Pancreas (tissue), 10 donors: ENCODE data around the gene CUL1. TPM values are rescaled to one million over a fixed set of nuclear protein-coding genes. Genes with fewer than 3 reads are reported as not detected.

ENCODE experiments used
- ATAC-seq, 4 donors: fragments of 200-7000 bp; cut with Tn5 transposase; one replicate each; pipeline versions ENCODE4 v1.8.0 to v1.9.1; 2020; ENCODE audit warnings: mild to moderate bottlenecking in 4 of 4, moderate library complexity in 4 of 4
- DNase-seq, 6 donors: peaks; one replicate each; pipeline ENCODE4 v3.0.0-alpha.2; 2020
- FAIRE-seq: peaks from 2 replicates; lab custom pipeline; 2012; peaks lifted over from hg19 to GRCh38; lab: Jason Lieb, UNC
- H3K27ac ChIP-seq, 4 donors: fragments of 200-600 bp; sonication (generic); 1 replicate in 3 of 4; 2 replicates in 1 of 4; pipeline versions ENCODE4 v1.5.0 to v1.8.0; 2020
- H3K27me3 ChIP-seq, 4 donors: fragments of 200-600 bp; one replicate each; pipeline ENCODE4 v1.8.0; 2021
- H3K36me3 ChIP-seq, 3 donors: fragments of 200-600 bp; sonication (generic) in 1 of 3; one replicate each; pipeline versions ENCODE4 v1.5.0 to v1.8.0; 2020 to 2021
- H3K4me1 ChIP-seq, 3 donors: fragments of 200-600 bp; one replicate each; pipeline ENCODE4 v1.8.0; 2021
- H3K4me3 ChIP-seq, 4 donors: fragments of 200-600 bp; sonication (generic) in 2 of 4; one replicate each; pipeline versions ENCODE4 v1.5.0 to v1.8.0; 2020 to 2021
- H3K9me3 ChIP-seq, 4 donors: fragments of 200-600 bp; one replicate each; pipeline ENCODE4 v1.8.0; 2021
- WGBS, 2 donors: extraction: QIAGEN DNeasy Blood & Tissue Kit; methylation state at CpG; one replicate each; pipeline ENCODE4 v1.1.7; 2013; 5-methylcytosine and 5-hydroxymethylcytosine counted together
- intact Hi-C, 3 donors: fragments of 100-400 bp; cut with DNase I; formaldehyde crosslinking; loops; one replicate each; pipeline versions ENCODE4 v1.11.1 to v1.14.2; 2022
- polyA plus RNA-seq, 2 donors: library from polyadenylated mRNA; stranded (reverse); fragments of 200-250 nt; gene quantifications; one replicate each; pipeline ENCODE4 v1.2.3, GENCODE V29; 2013
- total RNA-seq, 6 donors: library from RNA; stranded (reverse); fragmentation: NEBNext Ultra II Directional in 4 of 6; extraction: Animal tissue kit (Norgen Biotek cat#: 25700) in 4 of 6; gene quantifications; one replicate each; pipeline versions ENCODE4 v1.2.1 to v1.2.4, GENCODE V29; 2021 to 2023
- TF ChIP-seq, protein P1 (sequence below), 4 donors: fragments of 200-600 bp; sonication (generic) in 3 of 4; IDR thresholded peaks; one replicate each; pipeline versions ENCODE4 v1.5.0 to v1.8.0; 2021; ENCODE audit warnings: antibody characterized with exemption in 4 of 4
- donor health status: healthy with polysubstance abuse.
- donor health status: DM: no; HTN: no; CAD: no; lungs with moderate emphysema.
- donor health status: DM: no; HTN: no; CAD: no.
- donor health status: control.
- donor health status: control.
- donor health status: Bipolar disorder and iron deficiency.
- donor health status: DM: yes; HTN: yes; CAD: no.
- donor health status: DM: no; HTN: no; CAD: no.
- donor health status: DM: no; HTN: no; CAD: no.
- donor health status: DM: yes; HTN: yes; CAD: no.

Gene CUL1
- total and polyA plus RNA-seq, 8 donors: 8.9 to 19.2 (median 12.9) TPM

DNA sequence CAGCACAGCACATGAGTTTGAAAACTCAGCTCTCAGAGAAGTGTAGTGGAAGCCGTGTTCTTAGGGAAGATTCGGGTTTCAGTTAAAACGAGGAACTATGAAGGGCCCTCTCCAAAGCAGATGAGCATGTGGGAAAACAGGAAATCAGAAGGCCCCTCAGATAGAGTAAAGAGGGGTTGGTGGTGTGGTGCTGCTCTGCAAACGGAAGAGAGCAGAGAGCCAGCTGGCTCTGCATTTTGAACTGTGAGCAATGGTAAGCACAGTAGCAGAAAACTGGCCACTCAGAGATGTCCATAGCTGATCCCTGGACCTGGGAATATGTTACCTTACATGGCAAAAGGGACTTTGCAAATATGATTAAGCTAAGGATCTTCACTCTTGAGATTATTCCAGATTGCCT lies 27.9 kb upstream of the CUL1 start:
- DNase-seq (no peak), ATAC-seq (no peak), FAIRE-seq (no peak)
- intact Hi-C loops: no loop called here
- Histone ChIP-seq H3K36me3 (no peaks in the 10 kb centered on the region), H3K4me1 (no peaks in the 10 kb centered on the region), H3K27ac (no peak overlapping the region), H3K27me3 (no peaks in the 10 kb centered on the region), H3K9me3 (no peaks in the 10 kb centered on the region), H3K4me3 (no peak overlapping the region)
- 72 to 75% methylated on average over 4 of the region's 4 CpGs for WGBS, 2 donors
- TF ChIP-seq, protein P1, sequence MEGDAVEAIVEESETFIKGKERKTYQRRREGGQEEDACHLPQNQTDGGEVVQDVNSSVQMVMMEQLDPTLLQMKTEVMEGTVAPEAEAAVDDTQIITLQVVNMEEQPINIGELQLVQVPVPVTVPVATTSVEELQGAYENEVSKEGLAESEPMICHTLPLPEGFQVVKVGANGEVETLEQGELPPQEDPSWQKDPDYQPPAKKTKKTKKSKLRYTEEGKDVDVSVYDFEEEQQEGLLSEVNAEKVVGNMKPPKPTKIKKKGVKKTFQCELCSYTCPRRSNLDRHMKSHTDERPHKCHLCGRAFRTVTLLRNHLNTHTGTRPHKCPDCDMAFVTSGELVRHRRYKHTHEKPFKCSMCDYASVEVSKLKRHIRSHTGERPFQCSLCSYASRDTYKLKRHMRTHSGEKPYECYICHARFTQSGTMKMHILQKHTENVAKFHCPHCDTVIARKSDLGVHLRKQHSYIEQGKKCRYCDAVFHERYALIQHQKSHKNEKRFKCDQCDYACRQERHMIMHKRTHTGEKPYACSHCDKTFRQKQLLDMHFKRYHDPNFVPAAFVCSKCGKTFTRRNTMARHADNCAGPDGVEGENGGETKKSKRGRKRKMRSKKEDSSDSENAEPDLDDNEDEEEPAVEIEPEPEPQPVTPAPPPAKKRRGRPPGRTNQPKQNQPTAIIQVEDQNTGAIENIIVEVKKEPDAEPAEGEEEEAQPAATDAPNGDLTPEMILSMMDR (IDR thresholded peaks at IDR 0.05): no peak

DNA sequence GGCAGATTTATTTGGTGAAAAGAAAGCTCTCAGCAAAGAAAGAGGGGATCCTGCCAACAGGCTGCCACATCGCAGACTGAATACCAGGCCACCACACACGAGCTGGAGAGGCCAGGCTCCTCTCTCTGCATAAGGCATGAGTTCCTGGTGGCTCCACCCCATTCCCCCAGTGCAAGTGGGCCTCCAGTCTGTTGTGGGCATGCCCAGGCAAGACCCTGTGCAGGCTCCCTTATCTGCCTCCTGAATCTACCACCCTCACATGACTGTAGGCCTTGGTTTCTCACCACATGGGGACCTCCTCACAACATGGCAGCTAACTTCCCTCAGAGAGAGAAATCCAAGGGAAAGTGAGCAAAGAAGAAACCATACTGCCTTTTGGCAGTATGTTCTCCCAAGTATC lies 26.7 kb upstream of the CUL1 start:
- no peak for ATAC-seq
- FAIRE-seq: no peak
- no peak for DNase-seq
- intact Hi-C loops: no loop called here
- H3K27me3 ChIP-seq: no peaks in the 10 kb centered on the region
- H3K4me1 ChIP-seq: no peaks in the 10 kb centered on the region
- H3K27ac ChIP-seq: no peak overlapping the region
- no peaks in the 10 kb centered on the region for H3K9me3 ChIP-seq
- H3K4me3 ChIP-seq: no peak overlapping the region
- no peaks in the 10 kb centered on the region for H3K36me3 ChIP-seq
- WGBS, 2 donors: 90 to 92% methylated on average over 2 of the region's 2 CpGs
- TF ChIP-seq, protein P1 (IDR thresholded peaks at IDR 0.05): no peak

DNA sequence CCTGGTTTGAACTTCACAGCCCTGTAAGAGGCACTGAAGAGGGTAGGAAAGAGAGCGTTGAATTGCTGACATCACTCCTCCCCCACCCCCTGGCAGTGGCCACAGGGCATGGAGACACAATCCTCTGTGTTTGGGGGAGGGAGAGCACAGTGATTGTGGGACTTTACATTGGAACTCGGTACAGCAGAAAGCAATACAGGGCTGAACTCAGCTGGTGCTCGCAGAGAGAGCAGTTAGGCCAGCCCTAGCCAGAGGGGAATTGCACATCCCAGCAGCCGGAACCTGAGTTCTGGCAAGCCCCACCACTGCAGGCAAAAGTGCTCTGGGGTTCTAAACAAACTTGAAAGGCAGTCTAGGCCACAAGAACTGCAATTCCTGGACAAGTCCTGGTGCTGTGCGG lies 24.0 kb upstream of the CUL1 start:
- Histone ChIP-seq H3K9me3 (no peaks in the 10 kb centered on the region), H3K4me1 (no peaks in the 10 kb centered on the region), H3K27ac (no peak overlapping the region), H3K4me3 (no peak overlapping the region), H3K36me3 (no peaks in the 10 kb centered on the region), H3K27me3 (no peaks in the 10 kb centered on the region)
- FAIRE-seq (no peak), DNase-seq (no peak), ATAC-seq (no peak)
- intact Hi-C loops: no loop called here
- WGBS, 2 donors: 74 to 86% methylated on average over 5 of the region's 5 CpGs
- TF ChIP-seq, protein P1 (IDR thresholded peaks at IDR 0.05): no peak

DNA sequence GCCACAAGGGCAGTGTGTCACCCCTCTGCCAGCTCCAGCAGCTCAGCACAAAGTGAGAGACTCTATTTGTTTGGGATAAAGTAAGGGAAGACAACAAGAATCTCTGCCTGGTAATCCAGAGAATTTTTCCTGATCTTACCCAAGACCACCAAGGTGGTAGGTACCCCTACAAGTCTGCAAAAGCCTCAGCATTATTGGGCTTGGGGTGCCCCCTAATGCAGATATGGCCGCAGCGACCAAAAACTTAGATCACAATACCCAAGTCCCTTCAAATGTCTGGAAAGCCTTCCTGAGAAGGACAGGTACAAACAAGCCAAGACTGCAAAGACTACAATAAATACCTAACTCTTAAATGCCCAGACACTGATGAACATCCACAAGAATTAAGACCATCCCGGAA lies 22.4 kb upstream of the CUL1 start:
- DNase-seq (no peak), ATAC-seq (no peak), FAIRE-seq (no peak)
- intact Hi-C loops: no loop called here
- H3K36me3 ChIP-seq: no peaks in the 10 kb centered on the region
- no peaks in the 10 kb centered on the region for H3K9me3 ChIP-seq
- 92% methylated on average over 3 of the region's 3 CpGs for WGBS, 2 donors
- TF ChIP-seq, protein P1 (IDR thresholded peaks at IDR 0.05): no peak
- no peaks in the 10 kb centered on the region for H3K4me1 ChIP-seq
- H3K4me3 ChIP-seq: no peak overlapping the region
- H3K27me3 ChIP-seq: no peaks in the 10 kb centered on the region
- H3K27ac ChIP-seq: no peak overlapping the region

DNA sequence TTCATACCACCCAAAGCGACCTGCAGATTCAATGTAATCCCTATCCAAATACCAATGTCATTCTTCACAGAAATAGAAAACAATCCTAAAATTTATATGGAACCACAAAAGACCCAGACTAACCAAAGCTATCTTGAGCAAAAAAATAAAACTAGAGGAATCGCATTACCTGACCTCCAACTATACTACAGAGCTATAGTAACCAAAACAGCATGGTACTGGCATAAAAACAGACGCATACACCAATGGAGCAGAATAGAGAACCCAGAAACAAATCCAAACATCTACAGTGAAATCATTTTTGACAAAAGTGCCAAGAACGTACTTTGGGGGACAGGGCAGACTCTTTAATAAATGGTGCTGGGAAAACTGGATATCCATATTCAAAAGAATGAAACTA lies 16.9 kb upstream of the CUL1 start:
- FAIRE-seq (no peak), ATAC-seq (no peak), DNase-seq (no peak)
- no peaks in the 10 kb centered on the region for H3K27me3 ChIP-seq
- H3K36me3 ChIP-seq: no peaks in the 10 kb centered on the region
- WGBS, 2 donors: 80 to 83% methylated on average over 4 of the region's 4 CpGs
- H3K9me3 ChIP-seq: no peaks in the 10 kb centered on the region
- no peak overlapping the region for H3K4me3 ChIP-seq
- no peak overlapping the region for H3K27ac ChIP-seq
- intact Hi-C loops: no loop called here
- TF ChIP-seq, protein P1 (IDR thresholded peaks at IDR 0.05): no peak
- no peaks in the 10 kb centered on the region for H3K4me1 ChIP-seq
